NCI-H460 (cell line): ENCODE measurements around the gene YIPF3. TPM values are rescaled to one million over a fixed set of nuclear protein-coding genes. Genes with fewer than 3 reads are reported as not detected.
"Not testable (repeated sequence)": the region's sequence is repeated elsewhere in the genome, so short reads cannot be mapped to it uniquely, and the experiment has no call there.

Experiments
- DNase-seq: peaks from one replicate; pipeline ENCODE4 v3.0.0-alpha.2; 2016; ENCODE audit warnings: low read depth; ENCODE audit errors: extremely low read depth
- polyA plus RNA-seq: library from polyadenylated mRNA; depleted of rRNA; stranded (reverse); fragments of >200 nt; gene quantifications from 2 replicates; pipeline ENCODE4 v1.2.3, GENCODE V29; 2014; cell fraction: nucleus; rRNA removed
- total RNA-seq: library from RNA; depleted of rRNA; stranded (reverse); fragments of >200 nt; shearing (Covaris generic); gene quantifications from 2 replicates; pipeline ENCODE4 v1.2.3, GENCODE V29; 2014; rRNA removed

Gene YIPF3
- 62.4 and 69.1 TPM in 2 replicates for total RNA-seq
- polyA plus RNA-seq, result 83.5 and 330 TPM in 2 replicates

GRCh38 chr6:43516697-43517504 is at the start of gene YIPF3, which contains the start of gene POLR1C:
YIPF3 (minus strand) TSS chr6:43516926; CDS start chr6:43516807, 119 bp downstream.
POLR1C (plus strand) TSS chr6:43517089; CDS start chr6:43517110, 21 bp downstream.
- peak; percentile 97 for DNase-seq

GRCh38 chr6:43559328-43559727 is 42.6 kb upstream of the YIPF3 start:
- no peak for DNase-seq

DNA sequence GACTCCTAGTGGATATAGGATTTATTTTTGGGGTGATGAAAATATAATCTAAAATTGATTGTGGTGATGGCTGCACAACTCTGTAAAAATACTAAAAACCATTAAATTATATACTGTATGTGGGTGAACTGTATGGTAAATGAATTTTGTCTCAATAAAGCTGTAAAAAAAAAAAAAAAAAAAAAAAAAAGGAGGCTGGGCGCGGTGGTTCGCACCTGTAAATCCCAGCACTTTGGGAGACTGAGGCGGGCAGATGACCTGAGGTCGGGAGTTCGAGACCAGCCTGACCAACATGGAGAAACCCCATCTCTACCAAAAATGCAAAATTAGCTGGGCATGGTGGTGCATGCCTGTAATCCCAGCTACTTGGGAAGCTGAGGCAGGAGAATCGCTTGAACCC is 40.9 kb upstream of the YIPF3 start:
- not testable (repeated sequence) for DNase-seq

GRCh38 chr6:43547222-43547621 is 30.5 kb upstream of the YIPF3 start:
- no peak for DNase-seq

- DNase-seq, result no peak
These were observed 27.7 kb upstream of the YIPF3 start for GRCh38 chr6:43544461-43544860.

- no peak for DNase-seq
These were observed 25.2 kb upstream of the YIPF3 start for GRCh38 chr6:43541774-43542471.

DNA sequence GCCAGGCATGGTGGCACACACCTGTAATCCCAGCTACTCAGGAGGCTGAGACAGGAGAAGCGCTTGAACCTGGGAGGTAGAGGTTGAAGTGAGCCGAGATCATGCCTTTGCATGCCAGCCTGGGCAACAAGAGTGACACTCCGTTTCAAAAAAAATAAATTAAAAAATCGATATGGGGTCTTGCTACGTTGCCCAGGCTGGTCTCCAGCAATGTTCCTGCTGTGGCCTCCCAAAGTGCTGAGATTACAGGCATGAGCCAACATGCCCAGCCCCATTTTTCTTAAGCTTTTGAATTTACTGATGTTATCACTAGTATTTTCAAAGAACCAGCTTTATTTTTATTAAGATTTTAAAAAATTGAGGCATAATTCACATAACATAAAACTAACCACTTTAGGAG is 23.8 kb upstream of the YIPF3 start:
- no peak for DNase-seq

GRCh38 chr6:43539409-43539808 is 22.7 kb upstream of the YIPF3 start:
- not testable (repeated sequence) for DNase-seq

GRCh38 chr6:43538986-43539385 is 22.3 kb upstream of the YIPF3 start:
- DNase-seq, result not testable (repeated sequence)

DNA sequence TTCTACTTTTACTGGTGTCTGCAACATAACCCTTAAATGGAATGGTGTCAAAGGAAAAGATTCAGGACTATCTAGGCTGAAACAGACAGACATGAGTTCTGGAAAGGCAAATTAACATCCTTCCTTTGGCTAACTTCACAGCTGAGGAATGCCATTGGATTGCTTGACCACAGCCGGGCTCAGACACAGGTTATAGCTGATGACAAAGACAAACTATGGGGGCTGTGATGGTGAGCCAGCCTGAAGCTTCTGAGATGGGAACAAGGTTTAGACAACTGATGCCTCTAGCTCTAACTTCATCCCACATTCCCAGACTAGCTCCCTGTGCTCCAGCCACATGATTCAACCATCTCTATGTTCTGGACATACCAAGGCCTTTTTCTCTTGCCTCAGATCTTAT is 15.5 kb upstream of the YIPF3 start:
- no peak for DNase-seq

- no peak for DNase-seq
These were observed 7.8 kb upstream of the YIPF3 start for GRCh38 chr6:43524483-43524961.

GRCh38 chr6:43523284-43523683 is 6.6 kb upstream of the YIPF3 start:
- no peak for DNase-seq

DNA sequence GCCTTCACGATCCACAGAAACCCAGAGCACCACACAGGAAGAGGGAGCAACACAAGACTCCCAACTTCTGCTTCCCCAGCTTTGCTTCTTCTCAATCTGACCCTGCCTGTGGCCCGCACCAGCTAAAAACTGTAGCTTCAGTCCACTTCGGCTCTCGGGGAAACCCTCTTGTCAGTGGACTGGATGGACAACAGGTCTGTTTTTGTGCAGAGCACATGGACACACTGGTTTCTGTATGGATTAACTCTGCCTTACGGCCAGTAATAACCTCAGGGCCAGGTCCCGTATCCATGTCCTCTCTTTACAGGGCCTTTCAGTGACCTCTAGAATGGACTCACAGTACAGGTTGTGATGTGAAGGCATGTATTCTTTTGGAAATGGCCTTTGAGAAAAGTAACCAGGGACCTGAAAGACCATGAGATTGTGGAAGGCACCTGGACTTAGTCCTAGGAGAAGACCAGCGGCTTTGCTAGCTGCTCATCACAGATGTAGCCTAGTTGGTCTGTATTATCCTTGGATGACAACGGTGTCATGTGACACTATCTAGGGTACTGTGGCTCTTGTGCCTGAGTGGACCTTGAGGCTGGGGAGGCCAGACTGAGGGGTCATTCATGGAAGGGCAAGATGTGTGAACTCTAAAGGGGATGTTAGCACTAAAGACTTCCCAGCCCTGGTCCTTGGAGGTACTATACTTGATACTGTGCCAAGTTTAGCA is 6.0 kb upstream of the YIPF3 start:
- no peak for DNase-seq

DNA sequence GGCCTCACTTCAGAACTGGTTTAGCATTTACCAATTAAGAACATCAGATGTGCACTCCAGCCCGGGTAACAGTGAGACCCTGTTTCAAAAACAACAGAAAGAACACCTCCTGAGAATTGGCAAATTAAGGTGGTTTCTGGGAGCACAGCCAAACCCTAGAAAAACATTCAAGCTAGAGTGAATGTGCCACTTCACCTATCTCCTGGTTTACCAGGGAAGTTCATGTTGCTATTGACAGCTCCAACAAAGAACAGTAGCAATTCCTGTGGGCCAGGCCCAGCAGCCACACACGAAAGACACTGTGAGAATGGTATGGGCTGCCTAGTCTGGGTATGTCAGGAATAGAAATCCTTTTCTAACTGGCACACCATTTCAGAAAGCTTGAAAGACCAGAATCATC is 5.1 kb upstream of the YIPF3 start:
- DNase-seq, result no peak

DNA sequence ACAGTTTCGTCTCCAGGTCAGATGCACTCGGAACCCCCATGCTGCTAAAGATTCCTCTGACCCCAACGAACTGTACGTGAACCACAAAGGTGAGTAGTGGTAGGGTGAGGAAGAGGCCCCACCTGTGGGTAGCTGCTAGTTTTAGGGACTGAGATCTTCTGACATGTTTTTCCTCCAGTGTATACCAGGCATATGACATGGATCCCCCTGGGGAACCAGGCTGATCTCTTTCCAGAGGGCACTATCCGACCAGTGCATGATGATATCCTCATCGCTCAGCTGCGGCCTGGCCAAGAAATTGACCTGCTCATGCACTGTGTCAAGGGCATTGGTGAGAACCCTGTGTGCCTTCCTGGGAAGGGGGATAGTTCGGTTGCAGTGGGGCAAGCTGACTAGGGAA is 3.4 kb upstream of the YIPF3 start:
- no peak for DNase-seq

DNA sequence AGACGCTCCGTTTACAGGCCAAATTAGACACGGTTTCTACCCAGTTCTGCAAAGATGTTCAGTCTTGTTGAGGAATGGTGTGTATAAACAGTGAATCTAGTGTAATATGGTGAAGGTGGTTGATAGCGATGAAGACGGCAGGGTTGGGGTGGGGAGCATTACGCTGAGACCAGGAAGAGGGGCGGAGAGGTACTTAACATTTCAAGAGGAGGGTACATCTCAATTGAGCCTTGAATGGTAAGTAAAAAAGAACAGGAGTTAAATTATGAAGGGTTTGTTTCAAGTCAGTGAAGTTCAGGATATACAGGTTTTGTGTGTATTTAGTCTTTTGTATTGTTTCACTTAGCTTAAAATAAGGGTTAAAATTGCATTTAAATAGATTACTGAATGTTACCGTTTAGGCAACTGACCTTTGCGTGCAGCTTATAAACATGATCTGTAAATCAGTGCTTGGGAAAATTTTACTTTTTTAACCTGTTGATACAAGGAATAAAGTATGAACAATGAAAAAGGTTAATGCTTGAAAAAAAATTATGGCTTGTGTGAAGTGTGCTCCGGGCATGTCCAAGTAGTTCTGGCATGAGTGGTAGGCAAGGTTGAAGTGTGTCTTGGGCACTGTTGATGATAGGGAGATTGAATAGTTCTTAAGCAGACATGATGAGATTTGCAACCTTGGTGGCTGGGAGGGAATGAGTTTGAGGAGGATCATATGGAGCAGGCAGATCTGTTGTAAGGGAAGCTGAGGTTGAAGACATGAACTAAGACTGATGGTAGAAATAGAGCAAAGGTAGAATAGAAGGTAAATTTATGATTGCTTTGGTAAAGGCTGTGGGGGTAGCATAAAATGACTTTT is 1.0 kb upstream of the YIPF3 start:
- no peak for DNase-seq

GRCh38 chr6:43516367-43516696 is 394 bp downstream of the YIPF3 start:
- DNase-seq, result no peak

- DNase-seq, result no peak
These were observed 918 bp downstream of the YIPF3 start for GRCh38 chr6:43515808-43516207.

DNA sequence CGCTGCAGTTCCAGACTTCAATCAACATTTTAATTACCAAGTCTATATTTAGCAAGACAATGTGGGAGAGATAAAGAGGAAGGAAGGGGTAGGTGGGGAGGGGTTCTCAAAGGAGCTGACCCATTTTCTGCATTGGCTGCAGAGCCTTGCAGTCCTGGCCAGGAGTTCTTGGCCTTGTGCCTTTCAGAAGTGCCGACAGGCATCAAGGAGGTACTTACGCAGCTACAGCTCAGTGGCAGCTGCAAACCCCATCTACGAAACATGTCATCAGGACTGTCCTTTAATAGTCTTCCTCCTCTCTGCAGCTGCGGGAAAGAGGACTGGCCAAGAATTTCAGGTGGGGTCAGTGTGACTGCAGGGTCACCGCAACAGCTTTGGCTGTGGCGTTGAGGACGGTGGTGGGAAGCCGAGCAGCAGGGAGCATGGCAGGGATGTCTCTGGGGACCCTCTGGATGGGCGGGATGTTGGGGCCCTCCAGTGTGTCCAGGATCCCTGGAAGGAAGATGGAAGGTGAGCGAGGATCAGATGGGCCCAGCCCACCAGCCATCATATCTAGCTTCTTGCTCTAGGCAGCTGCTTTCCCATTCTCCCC is 4.8 kb downstream of the YIPF3 start:
- no peak for DNase-seq

- DNase-seq, result no peak
These were observed 5.9 kb downstream of the YIPF3 start for GRCh38 chr6:43510827-43511163.
